NOMO-1 (cell line): ENCODE results near the gene PTPRF.

Source experiments
- DNase-seq, 2 experiments: peaks; one replicate each; lab custom pipeline; 2025; ENCODE audit not compliant: unreplicated experiment in 2 of 2; lab: John Stamatoyannopoulos, UW

PTPRF gene

GRCh38 chr1:43650310-43651085 is 119.8 kb downstream of the PTPRF start:
- DNase-seq: peak; percentile 89 to 92

DNA sequence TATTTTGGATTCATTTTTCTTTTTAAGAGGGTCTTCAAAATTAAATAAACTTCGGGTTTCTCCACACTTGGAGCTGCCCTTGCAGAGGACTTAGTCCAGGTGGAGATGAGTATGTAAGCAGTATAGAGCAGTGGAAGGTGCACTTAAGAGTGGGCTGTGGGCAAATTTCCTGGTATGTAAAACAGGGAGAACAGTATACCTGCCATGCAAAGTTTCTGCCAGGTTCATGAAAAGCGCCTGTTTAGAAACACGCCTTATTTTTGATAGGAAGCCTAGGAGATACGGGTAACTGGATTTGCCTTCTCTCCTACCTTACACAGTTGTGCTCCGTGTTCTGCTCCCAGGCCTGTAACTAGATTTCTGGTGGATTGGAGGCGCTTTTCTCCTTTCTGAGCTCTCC is 120.5 kb downstream of the PTPRF start:
- no peak for DNase-seq

- DNase-seq: no peak
Measured at GRCh38 chr1:43651902-43652301, 121.2 kb downstream of the PTPRF start.

DNA sequence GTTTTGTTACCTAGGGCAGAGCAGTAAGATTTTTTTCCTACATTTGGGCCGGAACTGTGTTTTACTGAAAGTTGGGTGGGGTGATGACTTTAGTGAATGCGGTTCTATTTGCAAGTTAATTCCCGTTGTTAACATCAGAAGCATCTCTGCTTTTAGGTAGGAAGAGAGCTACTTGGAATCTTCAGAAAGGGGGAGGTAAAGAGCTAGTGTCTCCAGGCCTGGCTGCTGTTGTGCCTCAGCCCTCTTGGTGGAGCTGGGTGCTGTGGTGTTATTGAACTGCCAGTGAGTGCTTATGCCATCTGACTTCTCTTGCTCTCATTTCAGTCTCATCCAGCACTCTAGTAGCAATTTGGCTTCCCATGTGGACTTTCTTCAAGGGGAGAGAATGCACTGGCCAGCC is 122.7 kb downstream of the PTPRF start:
- DNase-seq: no peak

DNA sequence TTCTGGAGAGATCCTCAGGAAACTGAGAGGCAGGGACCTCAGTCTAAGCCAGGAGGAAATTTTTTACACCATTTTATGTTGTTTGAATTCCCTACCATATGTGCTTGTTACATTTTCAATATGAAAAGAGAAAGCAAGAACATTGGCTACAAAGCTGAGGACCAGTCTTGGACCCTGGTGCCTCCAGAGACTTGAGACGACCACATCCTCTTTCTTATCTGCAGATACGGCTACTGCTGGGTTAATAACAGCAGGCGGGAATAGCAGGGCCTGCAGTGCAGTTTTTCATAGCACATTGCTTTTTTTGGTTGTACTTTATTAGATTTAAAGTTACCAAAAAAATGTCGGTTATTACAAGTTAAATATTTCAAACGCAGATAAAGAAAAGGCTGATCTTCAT is 123.2 kb downstream of the PTPRF start:
- DNase-seq: peak in 1 of 2 experiments; percentile 19

GRCh38 chr1:43655953-43656352 is 125.3 kb downstream of the PTPRF start:
- no peak for DNase-seq

GRCh38 chr1:43659212-43660166 is 128.8 kb downstream of the PTPRF start:
- no peak for DNase-seq

GRCh38 chr1:43660355-43660754 is 129.7 kb downstream of the PTPRF start:
- no peak for DNase-seq

DNA sequence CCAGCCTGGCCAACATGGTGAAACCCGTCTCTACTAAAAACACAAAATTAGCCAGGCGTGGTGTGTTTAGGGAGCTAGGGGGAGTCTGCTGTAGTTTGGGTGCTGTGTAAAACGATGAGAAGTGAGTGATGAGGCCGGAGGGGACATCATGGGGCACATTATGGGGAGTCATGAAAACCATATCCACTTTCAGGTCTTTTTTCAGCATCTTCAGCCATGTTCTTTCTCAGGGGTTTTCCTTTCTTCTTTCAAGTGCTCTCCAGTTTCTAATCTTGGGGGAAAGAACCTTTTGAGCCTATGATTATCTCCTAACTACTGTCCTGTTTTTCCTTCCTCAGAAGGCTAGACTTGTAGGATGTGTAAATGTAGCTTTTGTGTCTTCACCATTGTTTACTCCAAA is 133.7 kb downstream of the PTPRF start:
- no peak for DNase-seq

GRCh38 chr1:43666608-43667007 is 135.9 kb downstream of the PTPRF start:
- DNase-seq: no peak

- no peak for DNase-seq
Measured at GRCh38 chr1:43668956-43669355, 138.3 kb downstream of the PTPRF start.

- DNase-seq: no peak
Measured at GRCh38 chr1:43669878-43670277, 139.2 kb downstream of the PTPRF start.

- DNase-seq: no peak
Measured at GRCh38 chr1:43671193-43671592, 140.5 kb downstream of the PTPRF start.

DNA sequence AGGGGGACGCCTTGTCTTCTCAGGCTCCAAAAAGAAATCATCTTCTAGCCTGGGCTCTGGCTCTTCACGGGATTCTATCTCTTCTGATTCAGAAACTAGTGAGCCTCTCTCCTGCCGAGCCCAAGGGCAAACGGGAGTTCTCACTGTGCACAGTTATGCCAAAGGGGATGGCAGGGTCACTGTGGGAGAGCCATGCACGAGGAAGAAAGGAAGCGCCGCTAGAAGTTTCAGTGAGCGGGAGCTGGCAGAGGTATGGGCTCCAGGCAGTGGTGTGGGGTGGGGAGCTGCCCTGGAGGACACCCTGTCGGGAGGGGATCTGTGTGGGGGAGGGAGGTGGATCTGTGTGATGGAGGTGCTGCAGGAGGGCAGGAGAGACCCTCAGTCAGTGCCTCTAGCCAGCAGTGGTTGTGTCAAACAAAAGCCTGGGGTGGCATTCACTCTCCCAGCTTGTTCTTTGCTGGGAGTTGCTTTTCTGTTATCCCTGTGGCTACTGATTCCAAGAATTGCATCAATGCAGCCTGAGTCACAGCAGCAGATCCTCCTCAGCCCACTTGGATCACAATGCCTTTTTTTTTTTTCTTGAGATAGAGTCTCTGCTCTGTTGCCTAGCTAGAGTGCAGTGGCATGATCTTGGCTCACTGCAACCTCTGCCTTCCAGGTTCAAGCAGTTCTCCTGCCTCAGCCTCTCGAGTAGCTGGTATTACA is 141.1 kb downstream of the PTPRF start:
- no peak for DNase-seq

DNA sequence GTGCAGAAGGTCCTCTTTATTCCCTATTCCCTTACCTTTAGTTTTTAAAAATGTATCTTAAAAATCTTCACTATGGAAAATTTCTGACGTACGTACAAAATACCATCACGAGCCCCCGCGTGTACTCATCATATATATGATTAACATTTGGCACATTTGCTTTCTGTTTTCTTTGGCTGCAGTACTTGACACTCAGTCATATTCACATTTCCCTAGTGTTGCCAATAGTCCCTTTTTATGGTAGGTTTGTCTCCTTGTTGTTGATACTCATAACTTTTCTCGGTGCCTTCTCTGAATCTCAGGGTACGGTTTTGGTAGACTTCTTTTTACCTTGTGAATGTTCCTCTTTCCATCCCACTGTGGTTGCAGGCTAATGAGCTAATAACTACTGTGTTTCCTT is 142.6 kb downstream of the PTPRF start:
- DNase-seq: no peak
